ENCODE results near the gene RNF151. TPM values are rescaled to one million over a fixed set of nuclear protein-coding genes. Genes with fewer than 3 reads are reported as not detected.
"Not testable (repeated sequence)": the region's sequence is repeated elsewhere in the genome, so short reads cannot be mapped to it uniquely, and the experiment has no call there.

Gene RNF151
- total and polyA plus RNA-seq, 10 of the 15 experiments (the other 5 are each of a cell fraction or from before 2014, with no cell fraction given) = 0.17 to 0.56 TPM; not detected in 8

- no peak for TF ChIP-seq NFYB (IDR thresholded peaks at IDR 0.05; ENCODE audit: insufficient read depth, low read depth, low read length)
- no peak for TF ChIP-seq PBX3 (IDR thresholded peaks at IDR 0.05; ENCODE audit: insufficient replicate concordance, low read depth, low read length)
- no peak for TF ChIP-seq YBX1 (IDR thresholded peaks at IDR 0.05)
Measured at GRCh38 chr16:1950559-1950958, 16.1 kb upstream of the RNF151 start (continued).

- no TSS peak for BruUV-seq (replicated peaks)
- SMC1A ChIA-PET (ENCODE audit: uncharacterized antibody, unreplicated experiment) = no interaction called here
- Histone ChIP-seq H3K9me3 (replicated peaks; ENCODE audit: control insufficient read depth, insufficient read depth, low read length) (no peaks in the 10 kb centered on the region), H3K27ac (ENCODE audit: control insufficient read depth, insufficient read depth) (no peak overlapping the region), H3K36me3 (ENCODE audit: control insufficient read depth in 2 of 2, insufficient read depth in 2 of 2, low read length in 1 of 2) (no peaks in the 10 kb centered on the region), H3K4me1 (ENCODE audit: control insufficient read depth, insufficient read depth, low read length) (peaks cover under 1% of the 10 kb centered on the region; the same call in 1 of the 2 replicates), H3K79me2 (ENCODE audit: control insufficient read depth, insufficient read depth, low read length) (no peaks in the 10 kb centered on the region), H2AFZ (ENCODE audit: control insufficient read depth, low read depth, low read length) (no peak overlapping the region), H3K9ac (ENCODE audit: control insufficient read depth, insufficient read depth, low read length) (no peak overlapping the region), H3K4me3 (no peak overlapping the region), H3K27me3 (replicated peaks in 1 of 2; ENCODE audit: control insufficient read depth in 2 of 2, insufficient read depth in 2 of 2, low read length in 1 of 2) (no peaks in the 10 kb centered on the region; a peak in 1 of 4 replicates), H4K20me1 (ENCODE audit: control insufficient read depth, insufficient read depth) (no peaks in the 10 kb centered on the region), H3K4me2 (ENCODE audit: control insufficient read depth, insufficient read depth) (no peak overlapping the region)
- in situ Hi-C loops (cut with MboI) (no loop called here), intact Hi-C loops (cut with micrococcal nuclease; ENCODE audit: unreplicated experiment) (no loop called here)
- CTCF ChIA-PET = no interaction called here
- FAIRE-seq (no peak), DNase-seq (ENCODE audit: low read depth, low spot score) (no peak), ATAC-seq (no peak)
- TF ChIP-seq GABPA (IDR thresholded peaks at IDR 0.05; ENCODE audit: low read depth) (no peak), SPI1 (IDR thresholded peaks at IDR 0.05; ENCODE audit: borderline replicate concordance, insufficient read depth, low read depth, low read length) (no peak), MAX (IDR thresholded peaks at IDR 0.05; ENCODE audit: low read depth, low read length) (no peak), ESRRA (IDR thresholded peaks at IDR 0.05; ENCODE audit: low read length) (no peak), FOS (IDR thresholded peaks at IDR 0.05; ENCODE audit: borderline replicate concordance, extremely low read depth, insufficient read length) (no peak)
- TF ChIP-seq, protein P1, sequence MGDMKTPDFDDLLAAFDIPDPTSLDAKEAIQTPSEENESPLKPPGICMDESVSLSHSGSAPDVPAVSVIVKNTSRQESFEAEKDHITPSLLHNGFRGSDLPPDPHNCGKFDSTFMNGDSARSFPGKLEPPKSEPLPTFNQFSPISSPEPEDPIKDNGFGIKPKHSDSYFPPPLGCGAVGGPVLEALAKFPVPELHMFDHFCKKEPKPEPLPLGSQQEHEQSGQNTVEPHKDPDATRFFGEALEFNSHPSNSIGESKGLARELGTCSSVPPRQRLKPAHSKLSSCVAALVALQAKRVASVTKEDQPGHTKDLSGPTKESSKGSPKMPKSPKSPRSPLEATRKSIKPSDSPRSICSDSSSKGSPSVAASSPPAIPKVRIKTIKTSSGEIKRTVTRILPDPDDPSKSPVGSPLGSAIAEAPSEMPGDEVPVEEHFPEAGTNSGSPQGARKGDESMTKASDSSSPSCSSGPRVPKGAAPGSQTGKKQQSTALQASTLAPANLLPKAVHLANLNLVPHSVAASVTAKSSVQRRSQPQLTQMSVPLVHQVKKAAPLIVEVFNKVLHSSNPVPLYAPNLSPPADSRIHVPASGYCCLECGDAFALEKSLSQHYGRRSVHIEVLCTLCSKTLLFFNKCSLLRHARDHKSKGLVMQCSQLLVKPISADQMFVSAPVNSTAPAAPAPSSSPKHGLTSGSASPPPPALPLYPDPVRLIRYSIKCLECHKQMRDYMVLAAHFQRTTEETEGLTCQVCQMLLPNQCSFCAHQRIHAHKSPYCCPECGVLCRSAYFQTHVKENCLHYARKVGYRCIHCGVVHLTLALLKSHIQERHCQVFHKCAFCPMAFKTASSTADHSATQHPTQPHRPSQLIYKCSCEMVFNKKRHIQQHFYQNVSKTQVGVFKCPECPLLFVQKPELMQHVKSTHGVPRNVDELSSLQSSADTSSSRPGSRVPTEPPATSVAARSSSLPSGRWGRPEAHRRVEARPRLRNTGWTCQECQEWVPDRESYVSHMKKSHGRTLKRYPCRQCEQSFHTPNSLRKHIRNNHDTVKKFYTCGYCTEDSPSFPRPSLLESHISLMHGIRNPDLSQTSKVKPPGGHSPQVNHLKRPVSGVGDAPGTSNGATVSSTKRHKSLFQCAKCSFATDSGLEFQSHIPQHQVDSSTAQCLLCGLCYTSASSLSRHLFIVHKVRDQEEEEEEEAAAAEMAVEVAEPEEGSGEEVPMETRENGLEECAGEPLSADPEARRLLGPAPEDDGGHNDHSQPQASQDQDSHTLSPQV (IDR thresholded peaks at IDR 0.05) = no peak
- POLR2A ChIA-PET = no interaction called here
- 61% methylated on average over 22 of the region's 22 CpGs for WGBS (ENCODE audit: insufficient coverage, insufficient replicate concordance, low lambda C conversion rate, missing lambda C conversion rate)
- RAD21 ChIA-PET (ENCODE audit: unreplicated experiment) = no interaction called here
Measured at GRCh38 chr16:1953734-1954133, 12.9 kb upstream of the RNF151 start.

DNA sequence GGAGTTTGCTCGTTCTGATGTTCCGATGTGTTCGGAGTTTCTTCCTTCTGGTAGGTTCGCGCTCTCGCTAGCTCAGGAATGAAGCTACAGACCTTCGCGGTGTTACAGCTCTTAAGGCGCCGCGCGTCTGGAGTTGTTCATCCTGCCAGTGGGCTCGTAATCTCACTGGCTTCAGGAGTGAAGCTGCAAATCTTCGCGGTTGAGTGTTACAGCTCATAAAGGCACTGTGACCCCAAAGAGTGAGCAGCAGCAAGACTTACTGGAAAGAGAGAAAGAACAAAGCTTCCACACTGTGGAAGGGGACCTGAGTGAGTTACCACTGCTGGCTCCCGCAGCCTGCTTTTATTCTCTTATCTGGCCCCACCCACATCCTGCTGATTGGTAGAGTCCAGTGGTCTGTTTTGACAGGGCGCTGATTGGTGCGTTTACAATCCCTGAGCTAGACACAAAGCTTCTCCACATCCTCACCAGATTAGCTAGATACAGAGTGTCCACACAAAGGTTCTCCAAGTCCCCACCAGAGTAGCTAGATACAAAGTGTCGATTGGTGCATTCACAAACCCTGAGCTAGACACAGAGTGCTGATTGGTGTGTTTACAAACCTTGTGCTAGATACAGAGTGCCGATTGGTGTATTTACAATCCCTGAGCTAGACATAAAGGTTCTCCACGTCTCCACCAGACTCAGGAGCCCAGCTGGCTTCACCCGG, 9.1 kb upstream of the RNF151 start:
- H3K36me3 ChIP-seq (ENCODE audit: control insufficient read depth in 2 of 2, insufficient read depth in 2 of 2, low read length in 1 of 2); ATAC-seq; H3K27ac ChIP-seq (ENCODE audit: control insufficient read depth, insufficient read depth); intact Hi-C loops (cut with micrococcal nuclease; ENCODE audit: unreplicated experiment); FAIRE-seq; SMC1A ChIA-PET (ENCODE audit: uncharacterized antibody, unreplicated experiment); H3K27me3 ChIP-seq (replicated peaks in 1 of 2; ENCODE audit: control insufficient read depth in 2 of 2, insufficient read depth in 2 of 2, low read length in 1 of 2); RAD21 ChIA-PET (ENCODE audit: unreplicated experiment); H4K20me1 ChIP-seq (ENCODE audit: control insufficient read depth, insufficient read depth); DNase-seq (ENCODE audit: low read depth, low spot score); H3K4me2 ChIP-seq (ENCODE audit: control insufficient read depth, insufficient read depth); H2AFZ ChIP-seq (ENCODE audit: control insufficient read depth, low read depth, low read length); H3K9ac ChIP-seq (ENCODE audit: control insufficient read depth, insufficient read depth, low read length); H3K4me3 ChIP-seq; in situ Hi-C loops (cut with MboI); H3K9me3 ChIP-seq (replicated peaks; ENCODE audit: control insufficient read depth, insufficient read depth, low read length); BruUV-seq (replicated peaks): not testable (repeated sequence)
- H3K79me2 ChIP-seq (ENCODE audit: control insufficient read depth, insufficient read depth, low read length) = peaks cover 29% of the 10 kb centered on the region
- CTCF ChIA-PET = interaction anchor here (0.5 kb wide), 1 partner anchor 494 kb away, joined by 4 read pairs; no protein-coding TSS in a partner anchor
- H3K4me1 ChIP-seq (ENCODE audit: control insufficient read depth, insufficient read depth, low read length) = peaks cover 19% of the 10 kb centered on the region
- WGBS (ENCODE audit: insufficient coverage, insufficient replicate concordance, low lambda C conversion rate, missing lambda C conversion rate) = 84% methylated on average over 21 of the region's 22 CpGs
- POLR2A ChIA-PET = interaction anchor here (1.1 to 1.8 kb wide), 3 partner anchors 12 to 14 kb away, joined by 3 to 6 read pairs (median 3); partner anchors contain the start of genes MSRB1 and TBL3

Measured in GM12878 (cell line).